BJ (cell line): ENCODE data around the gene RGL4. TPM values are rescaled to one million over a fixed set of nuclear protein-coding genes. Genes with fewer than 3 reads are reported as not detected.

Experiments
- CTCF ChIA-PET: fragments of 350-600 bp; formaldehyde crosslinking; extraction: SDS; loops from one replicate; lab custom pipeline; 2021; ENCODE audit warnings: antibody characterized with exemption, inconsistent platforms; lab: Yijun Ruan, JAX
- POLR2A ChIA-PET: fragments of 300-600 bp; sonication (Branson Sonifier 250); formaldehyde crosslinking; extraction: SDS; loops from one replicate; lab custom pipeline; 2021; ENCODE audit warnings: antibody characterized with exemption; lab: Charles Lee
- DNase-seq: peaks from one replicate; pipeline ENCODE4 v3.0.0-alpha.2; 2011; ENCODE audit warnings: low read depth
- H3K27me3 ChIP-seq: 2 replicates; pipeline ENCODE4 v1.6.0; 2011; ENCODE audit warnings: low read length; ENCODE audit not compliant: control insufficient read depth, insufficient read depth
- H3K36me3 ChIP-seq: 2 replicates; pipeline ENCODE4 v1.5.1; 2011; ENCODE audit warnings: low read length; ENCODE audit not compliant: control insufficient read depth, insufficient read depth
- H3K4me3 ChIP-seq: 2 replicates; pipeline ENCODE4 v1.5.1; 2011; ENCODE audit warnings: low read depth, mild to moderate bottlenecking, control low read depth, low read length
- CTCF ChIP-seq: IDR thresholded peaks from 2 replicates; pipeline ENCODE4 v1.5.1; 2011; ENCODE audit warnings: low read depth, mild to moderate bottlenecking, control low read depth, inconsistent platforms, low read length, moderate library complexity; ENCODE audit not compliant: insufficient read depth
- polyA plus RNA-seq: library from polyadenylated mRNA; depleted of rRNA; stranded (reverse); fragments of >200 nt; gene quantifications from 2 replicates; pipeline ENCODE4 v1.2.3, GENCODE V29; 2011; rRNA removed

Gene RGL4
- polyA plus RNA-seq, 1 experiment: not detected

- CTCF ChIA-PET: no interaction called here
- no peak for DNase-seq
- no peaks in the 10 kb centered on the region for H3K27me3 ChIP-seq
Observed at GRCh38 chr22:23742505-23743264, 51.9 kb downstream of the RGL4 start.

GRCh38 chr22:23743303-23743705 is 52.5 kb downstream of the RGL4 start:
- no peak for DNase-seq
- Histone ChIP-seq H3K36me3 (peaks cover 20% of the 10 kb centered on the region), H3K4me3 (no peak overlapping the region), H3K27me3 (no peaks in the 10 kb centered on the region)
- TF ChIP-seq CTCF: no peak
- ChIA-PET POLR2A (no interaction called here), CTCF (no interaction called here)

More at GRCh38 chr22:23742505-23743264, 51.9 kb downstream of the RGL4 start:
- Histone ChIP-seq H3K4me3 (no peak overlapping the region), H3K36me3 (peaks cover 20% of the 10 kb centered on the region)
- POLR2A ChIA-PET: no interaction called here
- no peak for TF ChIP-seq CTCF

GRCh38 chr22:23744001-23744400 is 53.2 kb downstream of the RGL4 start:
- Histone ChIP-seq H3K4me3 (no peak overlapping the region), H3K27me3 (no peaks in the 10 kb centered on the region), H3K36me3 (peaks cover 20% of the 10 kb centered on the region)
- no peak for TF ChIP-seq CTCF
- ChIA-PET CTCF (interaction anchor here (1.3 kb wide), 1 partner anchor 25 kb away, joined by 5 read pairs; no protein-coding TSS in a partner anchor), POLR2A (no interaction called here)
- no peak for DNase-seq

- no peak overlapping the region for H3K4me3 ChIP-seq
- ChIA-PET POLR2A (no interaction called here), CTCF (interaction anchor here (0.6 to 1.3 kb wide), 3 partner anchors 10 to 490 kb away, joined by 3 to 5 read pairs (median 3); no protein-coding TSS in a partner anchor)
- H3K36me3 ChIP-seq: peaks cover 20% of the 10 kb centered on the region
- DNase-seq: no peak
- no peak for TF ChIP-seq CTCF
- no peaks in the 10 kb centered on the region for H3K27me3 ChIP-seq
Observed at GRCh38 chr22:23744485-23744884, 53.7 kb downstream of the RGL4 start.

- Histone ChIP-seq H3K27me3 (no peaks in the 10 kb centered on the region), H3K4me3 (no peak overlapping the region), H3K36me3 (peaks cover 20% of the 10 kb centered on the region)
- no peak for DNase-seq
- no peak for TF ChIP-seq CTCF
- ChIA-PET CTCF (interaction anchor here (1.1 kb wide), 1 partner anchor 11 kb away, joined by 3 read pairs; no protein-coding TSS in a partner anchor), POLR2A (interaction anchor here (0.7 kb wide), 1 partner anchor 17 kb away, joined by 6 read pairs; the partner anchor contains the start of gene C22orf15)
Observed at GRCh38 chr22:23745791-23746190, 55.0 kb downstream of the RGL4 start.

Other genes with a start within 250 kb of the RGL4 start
- gene IGLL1, start 110.7 kb upstream of the RGL4 start, polyA plus RNA-seq: not detected in 2 replicates
- gene DRICH1, start 58.7 kb upstream of the RGL4 start, polyA plus RNA-seq: not detected in 2 replicates
- 1.4 TPM in 2 replicates for gene ZNF70, start 60.1 kb downstream of the RGL4 start, polyA plus RNA-seq
- gene VPREB3, start 63.4 kb downstream of the RGL4 start, polyA plus RNA-seq: 0.21 TPM in 1 of 2 replicates, not detected in the other
- 2.6 and 4.0 TPM in 2 replicates for gene C22orf15, start 72.0 kb downstream of the RGL4 start, polyA plus RNA-seq
- 22.1 and 22.5 TPM in 2 replicates for gene CHCHD10, start 77.0 kb downstream of the RGL4 start, polyA plus RNA-seq
- gene MMP11, start 81.8 kb downstream of the RGL4 start, polyA plus RNA-seq: 14.5 and 38.1 TPM in 2 replicates
- gene SMARCB1, start 96.0 kb downstream of the RGL4 start, polyA plus RNA-seq: 136 and 174 TPM in 2 replicates
- gene DERL3, start 148.0 kb downstream of the RGL4 start, polyA plus RNA-seq: 0.47 and 0.71 TPM in 2 replicates
- 9.6 and 14.7 TPM in 2 replicates for gene SLC2A11, start 166.9 kb downstream of the RGL4 start, polyA plus RNA-seq
- gene MIF, start 203.4 kb downstream of the RGL4 start, polyA plus RNA-seq: 202 and 246 TPM in 2 replicates